AG04450 (cell line): ENCODE measurements around the gene NFIB. TPM values are rescaled to one million over a fixed set of nuclear protein-coding genes. Genes with fewer than 3 reads are reported as not detected.

Source experiments
- CTCF ChIA-PET: fragments of 300-600, 350-600 bp; formaldehyde crosslinking; extraction: SDS; loops from one replicate; lab custom pipeline; 2022; ENCODE audit warnings: antibody characterized with exemption, inconsistent platforms; lab: Charles Lee
- POLR2A ChIA-PET: fragments of 350-600 bp; formaldehyde crosslinking; extraction: SDS; loops from one replicate; lab custom pipeline; 2021; ENCODE audit warnings: antibody characterized with exemption, inconsistent platforms; lab: Yijun Ruan, JAX
- DNase-seq: peaks from one replicate; pipeline ENCODE4 v3.0.0-alpha.2; 2011; ENCODE audit warnings: low read depth, low spot score
- H3K27ac ChIP-seq: one replicate; pipeline ENCODE4 v1.5.1; 2012; ENCODE audit warnings: low read depth, low read length, control low read depth
- H3K27me3 ChIP-seq: one replicate; pipeline ENCODE4 v1.6.0; 2012; ENCODE audit warnings: low read length; ENCODE audit not compliant: control insufficient read depth, insufficient read depth
- H3K4me3 ChIP-seq: 2 replicates; pipeline ENCODE4 v1.5.1; 2011; ENCODE audit warnings: mild to moderate bottlenecking, low read depth, low read length, control low read depth
- H3K9me3 ChIP-seq: 2 replicates; pipeline ENCODE4 v1.5.1; 2012; ENCODE audit warnings: low read length; ENCODE audit not compliant: control insufficient read depth, insufficient read depth
- CTCF ChIP-seq: IDR thresholded peaks from 2 replicates; pipeline ENCODE4 v1.5.1; 2011; ENCODE audit warnings: low read depth, low read length, control low read depth, inconsistent platforms
- polyA plus RNA-seq: library from polyadenylated mRNA; depleted of rRNA; stranded (reverse); fragments of >200 nt; gene quantifications from 2 replicates; pipeline ENCODE4 v1.2.3, GENCODE V29; 2011

NFIB gene
- polyA plus RNA-seq, 1 experiment: 2.2 TPM

GRCh38 chr9:14111696-14112095 is 202.2 kb downstream of the NFIB start:
- no peak overlapping the region for H3K4me3 ChIP-seq
- peaks cover 2% of the 10 kb centered on the region for H3K27me3 ChIP-seq
- ChIA-PET POLR2A (no interaction called here), CTCF (interaction anchor here (1.0 kb wide), 1 partner anchor 241 kb away, joined by 4 read pairs; no protein-coding TSS in a partner anchor)
- no peaks in the 10 kb centered on the region for H3K9me3 ChIP-seq
- H3K27ac ChIP-seq: no peak overlapping the region
- no peak for TF ChIP-seq CTCF
- DNase-seq: no peak

GRCh38 chr9:14107977-14108376 is 206.0 kb downstream of the NFIB start:
- no peak overlapping the region for H3K27ac ChIP-seq
- no peak overlapping the region for H3K4me3 ChIP-seq
- CTCF ChIA-PET: no interaction called here
- H3K27me3 ChIP-seq: no peaks in the 10 kb centered on the region
- DNase-seq: no peak
- no peak for TF ChIP-seq CTCF
- POLR2A ChIA-PET: no interaction called here
- H3K9me3 ChIP-seq: no peaks in the 10 kb centered on the region

- H3K27ac ChIP-seq: no peak overlapping the region
- no peak for DNase-seq
- ChIA-PET POLR2A (no interaction called here), CTCF (no interaction called here)
- no peaks in the 10 kb centered on the region for H3K9me3 ChIP-seq
- no peak overlapping the region for H3K4me3 ChIP-seq
- no peaks in the 10 kb centered on the region for H3K27me3 ChIP-seq
- no peak for TF ChIP-seq CTCF
These were observed 206.4 kb downstream of the NFIB start for GRCh38 chr9:14107495-14107894.

GRCh38 chr9:14106699-14107098 is 207.2 kb downstream of the NFIB start:
- POLR2A ChIA-PET: no interaction called here
- no peak for DNase-seq
- no peaks in the 10 kb centered on the region for H3K9me3 ChIP-seq
- TF ChIP-seq CTCF: no peak
- no peaks in the 10 kb centered on the region for H3K27me3 ChIP-seq
- no peak overlapping the region for H3K27ac ChIP-seq
- no peak overlapping the region for H3K4me3 ChIP-seq
- CTCF ChIA-PET: no interaction called here

GRCh38 chr9:14104496-14104895 is 209.4 kb downstream of the NFIB start:
- no peaks in the 10 kb centered on the region for H3K27me3 ChIP-seq
- no peak for DNase-seq
- H3K9me3 ChIP-seq: no peaks in the 10 kb centered on the region
- ChIA-PET CTCF (no interaction called here), POLR2A (no interaction called here)
- no peak for TF ChIP-seq CTCF
- no peak overlapping the region for H3K27ac ChIP-seq
- no peak overlapping the region for H3K4me3 ChIP-seq
